AG08395 (cell line): ENCODE data around the gene MAMDC2.

Source experiments
- DNase-seq: peaks from one replicate; pipeline ENCODE4 v3.0.0; 2012; ENCODE audit warnings: mixed read lengths, low spot score

Gene MAMDC2

GRCh38 chr9:70065572-70065971 lies 21.9 kb downstream of the MAMDC2 start:
- no peak for DNase-seq

- no peak for DNase-seq
These were observed 22.8 kb downstream of the MAMDC2 start for GRCh38 chr9:70066418-70066817.

- no peak for DNase-seq
These were observed 23.2 kb downstream of the MAMDC2 start for GRCh38 chr9:70066874-70067273.

- no peak for DNase-seq
These were observed 26.1 kb downstream of the MAMDC2 start for GRCh38 chr9:70069704-70070103.

GRCh38 chr9:70073193-70073592 lies 29.5 kb downstream of the MAMDC2 start:
- no peak for DNase-seq

GRCh38 chr9:70073756-70074155 lies 30.1 kb downstream of the MAMDC2 start:
- DNase-seq = no peak

- DNase-seq = no peak
These were observed 33.0 kb downstream of the MAMDC2 start for GRCh38 chr9:70076678-70077077.

- DNase-seq = peak; percentile 30
These were observed 35.9 kb downstream of the MAMDC2 start for GRCh38 chr9:70079417-70080037.

- peak; percentile 55 for DNase-seq
These were observed 37.0 kb downstream of the MAMDC2 start for GRCh38 chr9:70080481-70081119.

GRCh38 chr9:70081120-70081495 lies 37.5 kb downstream of the MAMDC2 start:
- DNase-seq = no peak

- DNase-seq = peak; percentile 14
These were observed 39.8 kb downstream of the MAMDC2 start for GRCh38 chr9:70083429-70083828.

GRCh38 chr9:70085241-70085640 lies 41.6 kb downstream of the MAMDC2 start:
- DNase-seq = peak; percentile 23

- no peak for DNase-seq
These were observed 47.5 kb downstream of the MAMDC2 start for GRCh38 chr9:70091103-70091502.

GRCh38 chr9:70091572-70091971 lies 47.9 kb downstream of the MAMDC2 start:
- DNase-seq = no peak

GRCh38 chr9:70092190-70092589 lies 48.5 kb downstream of the MAMDC2 start:
- DNase-seq = no peak

- no peak for DNase-seq
These were observed 49.4 kb downstream of the MAMDC2 start for GRCh38 chr9:70093095-70093494.

GRCh38 chr9:70093944-70094343 lies 50.3 kb downstream of the MAMDC2 start:
- peak; percentile 12 for DNase-seq

- DNase-seq = no peak
These were observed 51.1 kb downstream of the MAMDC2 start for GRCh38 chr9:70094747-70095146.

- no peak for DNase-seq
These were observed 53.5 kb downstream of the MAMDC2 start for GRCh38 chr9:70097187-70097586.

GRCh38 chr9:70100362-70100761 lies 56.7 kb downstream of the MAMDC2 start:
- no peak for DNase-seq

GRCh38 chr9:70101265-70101664 lies 57.6 kb downstream of the MAMDC2 start:
- DNase-seq = peak; percentile 24

GRCh38 chr9:70105147-70105546 lies 61.5 kb downstream of the MAMDC2 start:
- DNase-seq = no peak

GRCh38 chr9:70106571-70106970 lies 62.9 kb downstream of the MAMDC2 start:
- DNase-seq = no peak

- no peak for DNase-seq
These were observed 63.9 kb downstream of the MAMDC2 start for GRCh38 chr9:70107558-70107957.
